Liver (tissue), 9 donors: Measurements from ENCODE around the gene MOK. TPM values are rescaled to one million over a fixed set of nuclear protein-coding genes. Genes with fewer than 3 reads are reported as not detected.

Source experiments
- DNase-seq: peaks from one replicate; pipeline ENCODE4 v3.0.0-alpha.2; 2017; ENCODE audit warnings: low spot score
- H3K27ac ChIP-seq, 2 donors: one replicate each; pipeline ENCODE4 v1.7.0; 2013; ENCODE audit warnings: inconsistent platforms in 2 of 2, low read length in 2 of 2, control low read depth in 1 of 2, low read depth in 1 of 2, mild to moderate bottlenecking in 1 of 2
- H3K27me3 ChIP-seq, 4 donors: one replicate each; pipeline versions ENCODE4 v1.6.1 to v1.7.0; 2013; ENCODE audit warnings: low read length in 3 of 4, inconsistent platforms in 1 of 4, mild to moderate bottlenecking in 1 of 4, moderate library complexity in 1 of 4; ENCODE audit not compliant: control insufficient read depth in 4 of 4, insufficient read depth in 4 of 4
- H3K36me3 ChIP-seq, 4 donors: one replicate each; pipeline versions ENCODE4 v1.6.1 to v1.7.0; 2013; ENCODE audit warnings: low read length in 3 of 4, mild to moderate bottlenecking in 3 of 4, low read depth in 1 of 4, moderate library complexity in 1 of 4; ENCODE audit not compliant: control insufficient read depth in 4 of 4, insufficient read depth in 3 of 4
- H3K4me1 ChIP-seq, 4 donors: one replicate each; pipeline versions ENCODE4 v1.6.1 to v1.7.0; 2013; ENCODE audit warnings: low read length in 3 of 4, mild to moderate bottlenecking in 3 of 4, moderate library complexity in 1 of 4; ENCODE audit not compliant: control insufficient read depth in 4 of 4, insufficient read depth in 4 of 4
- H3K4me3 ChIP-seq, 3 donors: one replicate each; pipeline versions ENCODE4 v1.6.1 to v1.7.0; 2013; ENCODE audit warnings: low read length in 3 of 3, control low read depth in 1 of 3, low read depth in 1 of 3, mild to moderate bottlenecking in 1 of 3
- H3K9ac ChIP-seq, 2 donors: one replicate each; pipeline ENCODE4 v1.7.0; 2013; ENCODE audit warnings: low read length in 2 of 2, mild to moderate bottlenecking in 2 of 2, moderate library complexity in 2 of 2, control low read depth in 1 of 2, low read depth in 1 of 2
- H3K9me3 ChIP-seq, 4 donors: one replicate each; pipeline versions ENCODE4 v1.6.1 to v1.7.0; 2013; ENCODE audit warnings: low read length in 3 of 4; ENCODE audit not compliant: control insufficient read depth in 4 of 4
- ATF3 ChIP-seq: IDR thresholded peaks from 2 replicates; pipeline ENCODE4 v1.6.1; 2016; ENCODE audit warnings: antibody characterized with exemption
- CTCF ChIP-seq: fragments of 150-350 bp; IDR thresholded peaks from 2 replicates; pipeline ENCODE4 v1.5.1; 2017; ENCODE audit warnings: improper control_type of control experiment, low read depth, low read length; ENCODE audit not compliant: missing input control
- EGR1 ChIP-seq, 2 donors: IDR thresholded peaks; 2 replicates each; pipeline ENCODE4 v1.6.1; 2016 to 2018; ENCODE audit warnings: antibody characterized with exemption in 2 of 2, low read depth in 2 of 2
- FOXA1 ChIP-seq: IDR thresholded peaks from 2 replicates; pipeline ENCODE4 v1.6.1; 2016; ENCODE audit warnings: antibody characterized with exemption
- FOXA2 ChIP-seq: IDR thresholded peaks from 2 replicates; pipeline ENCODE4 v1.6.1; 2016; ENCODE audit warnings: antibody characterized with exemption
- GABPA ChIP-seq, 2 donors: IDR thresholded peaks in 1 of 2; conservative IDR thresholded peaks in 1 of 2; 2 replicates each; pipeline ENCODE4 v1.6.1; 2016; ENCODE audit warnings: antibody characterized with exemption in 2 of 2, mild to moderate bottlenecking in 1 of 2, moderate library complexity in 1 of 2
- HNF4A ChIP-seq, 2 donors: conservative IDR thresholded peaks; 2 replicates each; pipeline ENCODE4 v1.6.1; 2016; ENCODE audit warnings: antibody characterized with exemption in 2 of 2, mild to moderate bottlenecking in 2 of 2
- HNF4G ChIP-seq: IDR thresholded peaks from 2 replicates; pipeline ENCODE4 v1.6.1; 2016; ENCODE audit warnings: antibody characterized with exemption
- JUND ChIP-seq, 2 donors: IDR thresholded peaks; 2 replicates each; pipeline ENCODE4 v1.6.1; 2016; ENCODE audit warnings: antibody characterized with exemption in 2 of 2
- MAX ChIP-seq: IDR thresholded peaks from 2 replicates; pipeline ENCODE4 v1.6.1; 2016; ENCODE audit warnings: antibody characterized with exemption
- NR2F2 ChIP-seq: IDR thresholded peaks from 2 replicates; pipeline ENCODE4 v1.6.1; 2016; ENCODE audit warnings: antibody characterized with exemption
- RAD21 ChIP-seq, 2 donors: IDR thresholded peaks; 2 replicates each; pipeline ENCODE4 v1.6.1; 2016; ENCODE audit warnings: antibody characterized with exemption in 2 of 2, mild to moderate bottlenecking in 2 of 2
- REST ChIP-seq: IDR thresholded peaks from 2 replicates; pipeline ENCODE4 v1.6.1; 2016; ENCODE audit warnings: antibody characterized with exemption, mild to moderate bottlenecking
- SP1 ChIP-seq: IDR thresholded peaks from 2 replicates; pipeline ENCODE4 v1.6.1; 2018; ENCODE audit warnings: antibody characterized with exemption, mild to moderate bottlenecking
- WGBS: extraction: QIAGEN DNeasy Blood & Tissue Kit; methylation state at CpG from one replicate; pipeline ENCODE4 v1.1.7; 2013; 5-methylcytosine and 5-hydroxymethylcytosine counted together
- polyA plus RNA-seq, 2 donors: library from polyadenylated mRNA; stranded (reverse) in 1 of 2; unstranded in 1 of 2; fragments of 200-250 nt in 1 of 2; fragments of >200 nt in 1 of 2; fragmentation: Nextera tagmentation in 1 of 2; extraction: Ambion mirVana in 1 of 2; gene quantifications; one replicate each; pipeline versions ENCODE4 v1.2.1 to v1.2.3, GENCODE V29; 2013 to 2015
- total RNA-seq, 2 donors: library from RNA; depleted of rRNA; stranded (reverse); fragments of >200 nt; gene quantifications; one replicate each; pipeline ENCODE4 v1.2.3, GENCODE V29; 2014
- donor health status: healthy.
- donor health status: healthy.
- donor health status: healthy.
- donor health status: healthy.
- donor health status: healthy.

Gene MOK
- total and polyA plus RNA-seq, 4 donors, result 2.4 to 6.4 (median 2.9) TPM

- WGBS, result 95% methylated on average over 8 of the region's 8 CpGs
Observed at GRCh38 chr14:102251161-102251560, 53.8 kb downstream of the MOK start.

GRCh38 chr14:102250636-102251035 lies 54.3 kb downstream of the MOK start:
- no peak overlapping the region for H3K9ac ChIP-seq
- no peak overlapping the region for H3K4me3 ChIP-seq
- no peaks in the 10 kb centered on the region for H3K27me3 ChIP-seq
- TF ChIP-seq GABPA (IDR thresholded peaks at IDR 0.05 in 1 of 2, conservative IDR thresholded peaks at IDR 0.05 in 1 of 2) (no peak), REST (no peak), JUND (IDR thresholded peaks at IDR 0.05) (no peak)
- H3K27ac ChIP-seq, result no peak overlapping the region
- no peaks in the 10 kb centered on the region for H3K36me3 ChIP-seq
- no peak for DNase-seq
- no peaks in the 10 kb centered on the region for H3K4me1 ChIP-seq
- WGBS, result 97% methylated on average over 15 of the region's 15 CpGs
- no peaks in the 10 kb centered on the region for H3K9me3 ChIP-seq

More at GRCh38 chr14:102251161-102251560, 53.8 kb downstream of the MOK start:
- H3K4me3 ChIP-seq, result no peak overlapping the region
- DNase-seq, result no peak
- H3K27ac ChIP-seq, result no peak overlapping the region
- no peaks in the 10 kb centered on the region for H3K9me3 ChIP-seq
- TF ChIP-seq HNF4G (no peak), EGR1 (IDR thresholded peaks at IDR 0.05; ENCODE audit: low read depth in 2 of 2) (no peak), HNF4A (conservative IDR thresholded peaks at IDR 0.05) (no peak), CTCF (no peak), ATF3 (no peak), MAX (no peak), GABPA (IDR thresholded peaks at IDR 0.05 in 1 of 2, conservative IDR thresholded peaks at IDR 0.05 in 1 of 2) (no peak), JUND (IDR thresholded peaks at IDR 0.05) (no peak), RAD21 (IDR thresholded peaks at IDR 0.05) (no peak), FOXA1 (no peak), FOXA2 (no peak), SP1 (no peak), NR2F2 (no peak), REST (no peak)
- H3K36me3 ChIP-seq, result no peaks in the 10 kb centered on the region
- no peaks in the 10 kb centered on the region for H3K4me1 ChIP-seq
- H3K9ac ChIP-seq, result no peak overlapping the region
- H3K27me3 ChIP-seq, result no peaks in the 10 kb centered on the region
